Measurements from ENCODE around the gene CSH1.
"Not testable (repeated sequence)": the region's sequence is repeated elsewhere in the genome, so short reads cannot be mapped to it uniquely, and the experiment has no call there.

Gene CSH1

DNA sequence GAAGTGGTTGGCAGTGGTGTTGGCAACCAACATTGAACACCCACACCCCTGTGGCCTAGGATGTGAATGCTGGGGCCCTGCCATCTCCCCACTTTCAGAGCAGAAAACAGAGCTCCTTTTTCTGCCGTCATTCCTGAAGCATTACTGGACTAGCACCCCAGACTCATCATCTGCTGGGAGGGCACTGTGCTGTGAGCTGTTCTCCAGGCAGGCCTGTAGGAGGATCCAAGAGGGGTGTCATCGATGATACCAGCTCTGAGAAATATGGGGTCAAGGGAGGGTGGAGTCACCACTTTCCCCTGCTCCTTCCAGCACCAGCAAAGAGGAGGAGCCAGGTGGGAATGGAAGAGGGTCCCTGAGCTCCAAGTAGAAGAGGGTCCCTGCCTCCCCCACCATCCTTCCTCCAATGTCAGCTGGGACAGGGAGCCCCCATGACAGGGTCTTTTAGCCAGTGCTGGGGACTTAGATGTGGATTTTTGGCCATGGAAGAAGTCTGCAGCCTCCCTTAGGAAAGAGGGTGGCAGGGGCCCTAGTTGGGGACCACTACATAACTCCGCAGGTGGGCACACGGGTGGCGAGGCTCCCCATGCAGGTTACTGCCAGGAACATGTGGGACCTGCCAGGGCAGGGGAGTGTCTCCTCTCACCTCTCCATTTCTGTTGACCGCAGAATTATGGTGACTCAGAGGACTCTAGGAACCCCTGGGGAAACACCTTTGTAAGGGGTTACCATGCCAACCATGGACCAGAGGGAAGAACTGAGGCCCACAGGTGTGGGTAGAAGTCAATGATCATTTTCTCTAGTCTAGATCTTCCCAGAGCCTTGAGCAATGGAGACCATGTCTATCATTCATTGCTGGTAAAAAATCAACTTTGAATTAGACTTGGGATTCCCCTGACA lies 2.8 kb upstream of the CSH1 start:
- FAIRE-seq, result not testable (repeated sequence)

DNA sequence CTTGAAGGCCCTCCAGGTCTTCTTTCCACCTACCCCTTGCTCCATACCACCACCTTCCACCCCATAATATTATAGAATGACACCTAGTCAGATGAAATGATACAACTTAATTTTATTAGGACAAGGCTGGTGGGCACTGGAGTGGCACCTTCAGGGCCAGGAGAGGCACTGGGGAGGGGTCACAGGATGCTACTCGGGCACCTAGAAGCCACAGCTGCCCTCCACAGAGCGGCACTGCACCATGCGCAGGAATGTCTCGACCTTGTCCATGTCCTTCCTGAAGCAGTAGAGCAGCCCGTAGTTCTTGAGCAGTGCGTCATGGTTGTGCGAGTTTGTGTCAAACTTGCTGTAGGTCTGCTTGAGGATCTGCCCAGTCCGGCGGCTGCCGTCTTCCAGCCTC lies 1.6 kb downstream of the CSH1 start:
- not testable (repeated sequence) for FAIRE-seq

DNA sequence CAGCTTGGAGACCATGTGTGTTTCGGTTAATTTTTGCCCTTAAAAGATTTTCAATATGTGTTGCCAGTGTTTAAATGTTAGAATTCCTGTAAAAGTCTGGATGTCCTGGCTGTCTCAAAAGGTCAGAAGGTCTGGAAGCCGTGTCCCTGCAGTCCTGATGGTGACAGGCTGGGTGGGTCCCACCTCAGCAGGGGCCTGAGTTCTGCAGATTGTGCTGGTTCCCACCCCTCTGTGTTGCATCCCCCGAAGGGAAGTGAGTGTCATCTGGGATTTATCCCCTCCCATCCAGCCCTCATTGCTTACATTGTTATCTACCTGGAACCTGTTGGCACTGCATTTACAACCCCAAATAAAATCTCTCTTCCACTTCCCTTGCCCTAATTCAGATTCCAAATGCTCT lies 2.4 kb downstream of the CSH1 start:
- FAIRE-seq, result not testable (repeated sequence)

DNA sequence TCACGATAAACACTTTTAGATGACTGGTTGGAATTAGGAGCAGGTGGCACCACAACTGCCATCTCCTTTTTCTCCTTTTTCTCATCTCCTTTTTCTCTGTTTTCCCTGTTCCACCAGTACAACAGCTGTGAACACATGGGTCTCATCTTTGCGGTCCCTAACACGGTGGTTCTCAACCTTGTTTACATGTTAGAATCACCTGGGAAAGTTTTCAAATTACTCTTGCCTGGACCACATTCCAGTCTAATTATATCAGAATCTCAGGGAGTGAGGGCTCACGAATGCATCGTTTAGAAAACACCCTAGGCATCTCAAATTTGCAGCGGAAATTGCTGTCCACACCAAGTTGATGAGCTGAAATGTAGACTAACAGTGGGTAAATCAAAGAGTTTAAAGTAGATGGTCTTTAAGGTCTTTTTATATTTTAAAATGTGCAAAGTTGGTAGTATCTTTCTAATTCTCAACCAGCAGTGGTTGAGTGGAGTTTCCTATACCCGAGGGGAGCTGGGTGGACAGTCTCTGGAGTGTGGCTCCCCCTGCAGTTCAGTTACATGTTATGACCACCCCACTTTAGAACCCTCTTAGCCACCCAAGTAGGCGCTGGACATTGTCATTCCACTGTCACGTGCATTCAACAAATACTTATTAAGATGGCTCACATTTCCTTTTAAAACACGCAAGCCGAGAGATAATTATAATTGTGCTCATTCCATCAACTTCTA lies 3.9 kb downstream of the CSH1 start:
- not testable (repeated sequence) for FAIRE-seq

DNA sequence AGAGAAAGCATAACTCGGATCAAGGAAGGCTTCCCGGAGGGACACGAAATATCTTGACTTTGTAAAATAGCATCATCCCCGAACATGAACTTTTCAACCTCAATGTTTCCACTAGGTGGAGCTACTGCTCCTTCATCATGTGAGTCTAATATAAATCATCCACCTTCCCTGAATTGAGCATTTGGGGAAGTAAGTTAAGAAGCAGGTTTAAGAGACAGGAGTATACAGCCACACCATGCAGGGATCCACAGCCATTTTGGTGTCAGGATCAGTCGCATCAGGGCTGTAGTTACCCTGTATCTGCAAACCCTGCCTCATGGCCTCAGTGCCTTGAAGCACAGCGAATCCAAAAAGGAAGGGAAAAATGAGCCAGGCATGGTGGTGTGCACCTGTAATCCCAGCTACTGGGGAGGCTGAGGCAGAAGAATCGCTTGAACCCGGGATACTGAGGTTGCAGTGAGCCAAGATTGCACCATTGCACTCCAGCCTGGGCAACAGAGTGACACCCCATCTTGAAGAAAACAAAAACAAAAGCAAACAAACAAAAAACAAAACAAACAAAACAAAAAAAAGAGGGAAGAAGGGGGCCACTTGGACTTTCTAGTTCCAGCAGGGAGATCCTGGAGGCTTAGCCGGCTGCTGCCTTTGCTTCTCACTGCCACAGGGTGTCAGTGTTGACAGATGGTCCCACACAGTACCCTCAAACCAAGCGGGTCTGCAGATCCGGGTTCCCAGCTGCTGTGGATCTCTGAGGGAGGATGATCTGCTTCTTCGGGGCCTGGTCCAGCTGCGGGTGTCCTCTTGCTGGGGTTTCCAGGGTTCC lies 7.1 kb downstream of the CSH1 start:
- FAIRE-seq, result peak; percentile 5

DNA sequence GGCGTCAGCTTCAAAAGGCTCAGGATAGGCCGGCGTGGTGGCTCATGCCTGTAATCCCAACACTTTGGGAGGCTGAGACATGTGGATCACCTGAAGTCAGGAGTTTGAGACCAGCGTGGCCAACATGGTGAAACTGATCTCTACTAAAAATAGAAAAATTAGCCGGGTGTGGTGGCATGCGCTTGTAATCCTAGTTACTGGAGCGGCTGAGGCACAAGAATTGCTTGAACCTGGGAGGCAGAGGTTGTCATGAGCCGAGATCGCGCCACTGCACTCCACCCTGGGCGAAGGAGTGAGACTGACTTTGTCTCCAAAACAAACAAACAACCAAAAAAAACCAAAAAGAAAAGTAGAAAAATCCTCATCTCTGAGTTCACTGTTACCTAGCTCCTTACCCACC lies 11.3 kb downstream of the CSH1 start:
- not testable (repeated sequence) for FAIRE-seq

DNA sequence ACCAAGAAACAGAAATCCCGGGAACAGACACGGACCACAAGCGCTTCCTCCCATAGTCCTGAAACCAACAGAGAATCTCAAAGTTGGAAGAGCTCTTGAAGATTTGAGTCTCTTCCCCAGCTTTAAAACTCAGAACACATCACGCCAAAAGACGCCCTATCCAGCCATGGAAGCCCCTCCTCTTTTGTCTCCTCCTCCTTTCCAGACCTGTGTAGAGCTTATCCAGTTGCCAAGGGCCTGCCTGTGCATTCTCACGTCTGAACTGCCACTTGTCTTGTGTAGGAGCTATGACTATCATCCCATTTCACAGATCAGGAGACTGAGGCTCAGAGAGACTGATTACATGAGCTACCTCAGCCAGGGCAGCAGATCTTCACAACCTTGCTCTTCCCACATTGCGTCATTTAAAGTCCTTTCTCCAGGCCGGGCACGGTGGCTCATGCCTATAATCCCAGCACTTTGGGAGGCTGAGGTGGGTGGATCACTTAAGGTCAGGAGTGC lies 13.7 kb downstream of the CSH1 start:
- not testable (repeated sequence) for FAIRE-seq

DNA sequence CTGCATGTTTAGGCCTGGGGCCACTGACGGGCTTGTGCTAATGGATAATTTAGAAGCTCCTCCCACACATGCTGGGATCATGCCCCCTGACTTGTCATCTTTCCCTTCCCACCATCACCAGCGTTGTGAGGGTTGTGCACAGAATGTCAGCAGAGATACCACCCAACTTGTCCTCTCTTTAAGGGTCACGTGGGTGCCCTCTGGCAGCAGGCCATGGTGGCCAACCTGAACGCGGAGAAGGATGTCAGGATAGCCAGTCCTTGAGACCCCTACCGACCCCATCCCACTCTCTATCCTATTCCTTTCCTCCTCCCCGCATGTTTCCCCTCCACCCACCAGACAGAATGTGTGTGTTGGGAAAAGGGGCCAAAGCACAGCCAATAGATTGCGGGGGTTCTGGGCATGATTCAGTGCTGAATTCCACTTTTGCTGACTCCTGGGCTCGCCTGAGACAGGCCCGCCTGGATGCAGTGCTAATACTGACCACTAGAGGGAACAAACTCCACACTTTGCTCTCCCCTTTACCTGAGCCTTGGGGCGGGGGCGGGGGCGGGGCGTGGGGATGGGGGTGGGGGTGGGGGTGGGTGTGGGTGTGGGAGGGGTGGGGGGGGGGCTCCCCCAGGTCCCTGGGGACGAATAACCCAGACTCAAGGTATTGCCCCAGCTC lies 14.3 kb downstream of the CSH1 start, which contains the start of gene GH2:
GH2 (minus strand) TSS at position 10 of the 667 bp plus-strand sequence. CDS start 143 bp downstream, outside the sequence.
- FAIRE-seq, result no peak

DNA sequence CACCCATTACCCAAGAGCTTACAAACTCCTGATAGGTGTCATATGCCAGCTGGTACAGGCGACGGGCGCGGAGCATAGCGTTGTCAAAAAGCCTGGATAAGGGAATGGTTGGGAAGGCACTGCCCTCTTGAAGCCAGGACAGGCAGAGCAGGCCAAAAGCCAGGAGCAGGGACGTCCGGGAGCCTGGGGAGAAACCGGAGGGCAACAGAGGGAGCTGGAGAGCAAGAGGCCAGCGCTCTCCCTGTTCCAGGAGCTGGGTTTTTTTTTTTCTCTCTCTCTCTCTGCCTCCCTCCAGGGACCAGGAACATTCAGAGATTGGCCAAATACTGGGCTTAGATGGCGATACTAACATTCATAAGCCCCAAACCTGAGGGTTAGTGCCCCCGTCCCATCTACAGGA lies 15.0 kb downstream of the CSH1 start:
- not testable (repeated sequence) for FAIRE-seq

DNA sequence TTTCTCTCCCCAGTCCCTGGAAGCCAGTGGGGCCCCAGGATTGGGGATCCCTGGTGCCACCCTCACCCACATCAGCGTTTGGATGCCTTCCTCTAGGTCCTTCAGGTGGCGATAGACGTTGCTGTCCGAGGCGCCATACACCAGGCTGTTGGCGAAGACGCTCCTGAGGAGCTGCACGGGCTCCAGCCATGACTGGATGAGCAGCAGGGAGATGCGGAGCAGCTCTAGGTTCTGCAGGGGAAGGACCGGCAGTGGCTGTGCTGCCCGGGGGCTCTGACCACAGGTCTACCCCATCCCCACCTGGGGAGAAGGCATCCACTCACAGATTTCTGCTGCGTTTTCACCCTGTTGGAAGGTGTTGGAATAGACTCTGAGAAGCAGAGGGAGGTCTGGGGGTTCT lies 15.7 kb downstream of the CSH1 start:
- no peak for FAIRE-seq

DNA sequence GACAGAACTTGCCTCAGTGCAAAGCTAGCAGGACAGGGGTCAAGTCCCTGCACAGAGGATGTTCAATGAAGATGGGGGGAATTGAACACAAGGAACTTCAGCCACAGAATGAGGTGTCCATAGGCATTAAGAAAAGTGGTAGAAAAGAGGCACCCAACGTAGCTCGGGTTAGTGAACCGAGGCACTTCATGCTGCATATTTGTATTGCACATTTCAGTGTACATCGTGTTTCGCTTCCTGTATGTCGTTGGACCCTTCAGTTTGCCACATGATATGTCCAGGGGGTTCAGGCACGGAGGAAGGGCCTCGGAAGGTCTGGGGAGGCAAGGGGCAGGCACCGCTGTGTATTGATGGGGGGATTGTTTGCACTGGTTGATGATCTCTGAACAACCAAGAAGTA lies 18.0 kb downstream of the CSH1 start:
- FAIRE-seq, result not testable (repeated sequence)

DNA sequence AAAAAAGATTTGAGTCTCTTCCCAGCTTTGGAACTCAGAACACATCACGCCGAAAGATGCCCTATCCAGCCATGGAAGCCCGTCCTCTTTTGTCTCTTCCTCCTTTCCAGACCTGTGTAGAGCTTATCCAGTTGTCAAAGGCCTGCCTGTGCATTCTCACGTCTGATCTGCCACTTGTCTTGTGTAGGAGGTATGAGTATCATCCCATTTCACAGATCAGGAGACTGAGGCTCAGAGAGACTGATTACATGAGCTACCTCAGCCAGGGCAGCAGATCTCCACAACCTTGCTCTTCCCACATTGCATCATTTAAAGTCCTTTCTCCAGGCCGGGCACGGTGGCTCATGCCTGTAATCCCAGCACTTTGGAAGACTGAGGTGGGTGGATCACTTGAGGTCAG lies 21.7 kb downstream of the CSH1 start:
- not testable (repeated sequence) for FAIRE-seq

DNA sequence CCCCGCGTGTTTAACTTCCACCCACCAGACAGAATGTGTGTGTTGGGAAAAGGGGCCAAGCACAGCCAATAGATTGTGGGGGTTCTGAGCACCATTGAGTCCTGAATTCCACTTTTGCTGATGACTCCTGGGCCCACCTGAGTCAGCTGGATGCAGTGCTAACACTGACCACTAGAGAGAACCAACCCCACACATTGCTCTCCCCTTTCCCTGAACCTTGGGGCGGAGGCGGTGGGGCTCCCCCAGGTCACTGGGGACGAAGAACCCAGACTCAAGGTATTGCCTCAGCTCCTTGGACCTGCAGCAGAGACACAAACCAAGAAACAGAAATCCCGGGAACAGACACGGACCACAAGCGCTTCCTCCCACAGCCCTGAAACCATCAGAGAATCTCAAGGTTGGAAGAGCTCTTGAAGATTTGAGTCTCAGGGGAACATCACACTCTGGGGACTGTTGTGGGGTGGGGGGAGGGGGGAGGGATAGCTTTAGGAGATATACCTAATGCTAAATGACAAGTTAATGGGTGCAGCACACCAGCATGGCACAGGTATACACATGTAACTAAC lies 22.2 kb downstream of the CSH1 start:
- not testable (repeated sequence) for FAIRE-seq

DNA sequence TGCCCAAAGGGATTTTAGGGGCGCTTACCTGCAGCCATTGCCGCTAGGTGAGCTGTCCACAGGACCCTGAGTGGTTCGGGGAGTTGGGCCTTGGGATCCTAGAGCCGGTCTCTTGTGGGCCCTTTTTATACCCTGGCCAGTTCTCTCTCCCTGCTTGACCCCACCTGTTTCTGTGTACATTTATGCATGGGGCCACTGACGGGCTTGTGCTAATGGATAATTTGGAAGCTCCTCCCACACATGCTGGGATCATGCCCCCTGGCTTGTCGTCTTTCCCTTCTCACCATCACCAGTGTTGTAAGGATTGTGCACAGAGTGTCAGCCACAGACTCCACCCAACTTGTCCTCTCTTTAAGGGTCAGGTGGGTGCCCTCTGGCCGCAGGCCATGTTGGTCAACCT lies 22.8 kb downstream of the CSH1 start, which contains the start of gene CSH2:
CSH2 (minus strand) TSS at position 101 of the 400 bp plus-strand sequence; CDS start at position 38, 63 bp downstream.
- not testable (repeated sequence) for FAIRE-seq

DNA sequence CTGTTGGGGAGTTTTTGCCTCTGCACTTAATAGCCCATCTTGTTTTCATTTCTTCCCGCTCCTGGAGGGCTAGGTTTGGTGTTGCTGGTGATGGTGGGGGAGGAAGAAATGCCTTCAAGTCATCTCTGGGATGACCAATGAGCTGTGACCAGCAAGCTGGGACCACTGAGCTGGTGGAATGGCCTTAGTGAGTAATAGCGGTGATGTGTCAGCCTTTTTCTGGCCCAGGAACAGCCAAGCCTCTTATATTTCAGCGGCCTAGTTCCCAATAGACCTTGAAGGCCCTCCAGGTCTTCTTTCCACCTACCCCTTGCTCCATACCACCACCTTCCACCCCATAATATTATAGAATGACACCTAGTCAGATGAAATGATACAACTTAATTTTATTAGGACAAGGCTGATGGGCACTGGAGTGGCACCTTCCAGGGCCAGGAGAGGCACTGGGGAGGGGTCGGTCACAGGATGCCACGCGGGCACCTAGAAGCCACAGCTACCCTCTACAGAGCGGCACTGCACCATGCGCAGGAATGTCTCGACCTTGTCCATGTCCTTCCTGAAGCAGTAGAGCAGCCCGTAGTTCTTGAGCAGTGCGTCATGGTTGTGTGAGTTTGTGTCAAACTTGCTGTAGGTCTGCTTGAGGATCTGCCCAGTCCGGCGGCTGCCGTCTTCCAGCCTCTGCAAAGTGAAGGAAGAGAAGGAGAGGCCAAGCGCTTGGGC lies 24.6 kb downstream of the CSH1 start:
- not testable (repeated sequence) for FAIRE-seq

DNA sequence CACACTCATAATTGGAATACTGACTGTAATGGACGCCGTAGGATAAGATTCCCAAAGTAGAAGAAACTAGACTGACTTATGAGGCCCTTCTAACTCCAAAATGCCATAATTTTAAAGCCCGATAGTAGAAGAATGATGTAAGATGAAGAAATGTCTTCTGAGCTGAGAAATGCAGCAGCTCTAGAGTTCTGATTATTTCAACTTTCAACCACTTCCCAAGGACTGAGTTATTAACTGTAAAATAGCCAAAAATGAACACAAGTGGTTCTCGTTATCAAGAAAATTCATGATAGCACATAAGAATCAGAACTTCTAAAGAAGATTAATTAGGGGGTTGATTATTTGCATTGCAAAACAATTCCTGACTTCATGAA lies 26.1 kb downstream of the CSH1 start:
- FAIRE-seq, result not testable (repeated sequence)

DNA sequence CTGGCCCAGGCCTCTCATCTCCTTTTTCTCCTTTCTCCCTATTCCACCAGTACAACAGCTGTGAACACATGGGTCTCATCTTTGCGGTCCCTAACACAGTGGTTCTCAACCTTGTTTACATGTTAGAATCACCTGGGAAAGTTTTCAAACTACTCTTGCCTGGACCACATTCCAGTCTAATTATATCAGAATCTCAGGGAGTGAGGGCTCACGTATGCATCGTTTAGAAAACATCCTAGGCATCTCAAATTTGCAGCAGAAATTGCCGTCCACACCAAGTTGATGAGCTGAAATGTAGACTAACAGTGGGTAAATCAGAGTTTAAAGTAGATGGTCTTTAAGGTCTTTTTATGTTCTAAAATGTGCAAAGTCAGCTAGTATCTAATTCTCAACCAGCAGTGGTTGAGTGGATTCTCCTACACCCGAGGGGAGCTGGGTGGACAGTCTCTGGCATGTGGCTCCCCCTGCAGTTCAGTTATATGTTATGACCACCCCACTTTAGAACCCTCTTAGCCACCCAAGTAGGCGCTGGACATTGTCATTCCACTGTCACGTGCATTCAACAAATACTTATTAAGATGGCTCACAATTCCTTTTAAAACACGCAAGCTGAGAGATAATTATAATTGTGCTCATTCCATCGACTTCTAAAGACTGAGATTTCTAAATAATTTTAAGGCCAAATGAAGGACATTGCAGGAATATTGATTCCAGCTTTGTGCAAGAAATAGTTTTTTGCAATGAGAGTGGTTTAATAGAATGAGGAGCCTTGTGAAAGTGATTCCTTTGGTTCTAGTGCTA lies 26.7 kb downstream of the CSH1 start:
- FAIRE-seq, result not testable (repeated sequence)

DNA sequence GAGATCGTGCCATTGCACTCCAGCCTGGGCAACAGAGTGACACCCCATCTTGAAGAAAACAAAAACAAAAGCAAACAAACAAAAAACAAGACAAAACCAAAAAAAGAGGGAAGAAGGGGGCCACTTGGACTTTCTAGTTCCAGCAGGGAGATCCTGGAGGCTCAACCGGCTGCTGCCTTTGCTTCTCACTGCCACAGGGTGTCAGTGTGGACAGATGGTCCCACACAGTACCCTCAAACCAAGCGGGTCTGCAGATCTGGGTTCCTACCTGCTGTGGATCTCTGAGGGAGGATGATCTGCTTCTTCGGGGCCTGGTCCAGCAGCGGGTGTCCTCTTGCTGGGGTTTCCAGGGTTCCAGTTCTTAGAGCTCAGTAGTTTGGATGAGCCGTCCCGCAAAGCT lies 29.7 kb downstream of the CSH1 start:
- FAIRE-seq, result not testable (repeated sequence)

DNA sequence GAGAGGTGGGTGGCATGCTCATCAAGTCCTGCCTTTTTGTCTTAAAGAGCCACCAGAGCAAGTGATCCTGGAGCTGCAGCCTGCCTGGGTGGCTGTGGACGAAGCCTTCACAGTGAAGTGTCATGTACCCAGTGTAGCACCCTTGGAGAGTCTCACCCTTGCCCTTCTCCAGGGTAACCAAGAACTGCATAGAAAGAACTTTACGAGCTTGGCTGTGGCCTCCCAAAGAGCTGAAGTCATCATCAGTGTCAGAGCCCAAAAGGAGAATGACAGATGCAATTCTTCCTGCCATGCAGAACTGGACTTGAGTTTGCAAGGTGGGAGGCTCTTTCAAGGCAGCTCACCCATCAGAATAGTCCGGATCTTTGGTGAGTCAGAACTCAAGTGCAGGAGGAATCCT lies 37.1 kb downstream of the CSH1 start:
- FAIRE-seq, result no peak

DNA sequence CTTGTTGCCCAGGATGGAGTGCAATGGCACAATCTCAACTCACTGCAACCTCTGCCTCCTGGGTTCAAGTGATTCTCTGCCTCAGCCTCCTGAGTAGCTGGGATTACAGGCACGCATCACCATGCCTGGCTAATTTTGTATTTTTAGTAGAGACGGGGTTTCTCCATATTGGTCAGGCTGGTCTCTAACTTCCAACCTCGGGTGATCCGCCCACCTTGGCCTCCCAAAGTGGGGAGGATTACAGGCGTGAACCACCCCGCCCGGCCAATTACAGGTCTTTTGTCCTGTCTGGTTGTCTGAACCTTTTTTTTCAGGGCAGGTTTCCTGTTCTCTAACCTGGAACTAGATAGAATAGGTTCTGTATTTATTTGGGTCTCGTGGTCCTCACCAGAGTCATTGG lies 39.9 kb downstream of the CSH1 start:
- not testable (repeated sequence) for FAIRE-seq

All from TTC549 (cell line).